Upper lobe of right lung (tissue), 1 donor: Measurements from ENCODE around the gene IGF2BP1. TPM values are rescaled to one million over a fixed set of nuclear protein-coding genes. Genes with fewer than 3 reads are reported as not detected.

Source experiments
- ATAC-seq: fragments of 200-7000 bp; cut with Tn5 transposase; one replicate; pipeline ENCODE4 v1.9.1; 2020; ENCODE audit warnings: mild to moderate bottlenecking, moderate library complexity
- DNase-seq: peaks from one replicate; pipeline ENCODE4 v3.0.0-alpha.2; 2020
- H3K27ac ChIP-seq: fragments of 200-600 bp; one replicate; pipeline ENCODE4 v1.8.0; 2022
- H3K27me3 ChIP-seq: fragments of 200-600 bp; one replicate; pipeline ENCODE4 v1.8.0; 2022; ENCODE audit warnings: mild to moderate bottlenecking
- H3K36me3 ChIP-seq: fragments of 200-600 bp; one replicate; pipeline ENCODE4 v1.8.0; 2022
- H3K4me1 ChIP-seq: fragments of 200-600 bp; one replicate; pipeline ENCODE4 v1.8.0; 2022
- H3K4me3 ChIP-seq: fragments of 200-600 bp; one replicate; pipeline ENCODE4 v1.8.0; 2022; ENCODE audit warnings: mild to moderate bottlenecking
- H3K9me3 ChIP-seq: fragments of 200-600 bp; one replicate; pipeline ENCODE4 v1.8.0; 2022
- intact Hi-C: fragments of 100-400 bp; cut with DNase I; formaldehyde crosslinking; loops from one replicate; pipeline ENCODE4 v1.11.0; 2022
- long read RNA-seq: library from polyadenylated mRNA; unstranded; transcript quantifications from one replicate; pipeline ENCODE4 v2.0.0, GENCODE V29; 2021
- total RNA-seq: library from RNA; stranded (reverse); fragmentation: NEBNext Ultra II Directional; extraction: Animal tissue kit (Norgen Biotek cat#: 25700); gene quantifications from one replicate; pipeline ENCODE4 v1.2.1, GENCODE V29; 2021
- TF ChIP-seq, protein P1 (sequence below): fragments of 200-600 bp; IDR thresholded peaks from one replicate; pipeline ENCODE4 v1.8.0; 2022; ENCODE audit warnings: antibody characterized with exemption
- donor health status: DM: no; HTN: yes; CAD: no; lungs with severe emphysema.

IGF2BP1 gene
- not detected for total RNA-seq
- long read RNA-seq = 0 reads

DNA sequence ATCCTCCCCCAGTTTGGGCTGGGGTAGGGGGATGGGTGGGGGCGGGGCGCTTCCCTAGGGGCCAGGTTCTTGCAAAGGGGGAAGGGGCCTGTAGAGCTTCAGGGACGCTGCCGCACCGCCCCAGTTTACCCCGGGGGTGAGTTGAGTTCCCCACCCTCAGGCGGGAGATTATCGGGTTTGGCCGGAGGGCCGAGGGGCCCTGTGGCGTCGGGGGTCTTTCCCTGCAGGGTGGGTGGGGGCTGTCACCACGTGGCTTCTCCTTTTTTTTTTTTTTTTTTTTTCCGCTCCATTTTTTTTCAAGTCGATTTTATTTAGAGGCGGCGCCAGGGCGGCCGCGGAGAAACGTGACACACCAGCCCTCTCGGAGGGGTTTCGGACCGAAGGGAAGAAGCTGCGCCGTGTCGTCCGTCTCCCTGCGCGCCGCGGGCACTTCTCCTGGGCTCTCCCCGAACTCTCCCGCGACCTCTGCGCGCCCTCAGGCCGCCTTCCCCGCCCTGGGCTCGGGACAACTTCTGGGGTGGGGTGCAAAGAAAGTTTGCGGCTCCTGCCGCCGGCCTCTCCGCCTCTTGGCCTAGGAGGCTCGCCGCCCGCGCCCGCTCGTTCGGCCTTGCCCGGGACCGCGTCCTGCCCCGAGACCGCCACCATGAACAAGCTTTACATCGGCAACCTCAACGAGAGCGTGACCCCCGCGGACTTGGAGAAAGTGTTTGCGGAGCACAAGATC, at the start of gene IGF2BP1:
Gene IGF2BP1 (plus strand): TSS at position 283 of the 724 bp plus-strand sequence. CDS start 361 bp downstream, at position 644.
- peaks cover 10% of the 10 kb centered on the region for H3K4me1 ChIP-seq
- H3K27me3 ChIP-seq = peaks cover 97% of the 10 kb centered on the region
- no peaks in the 10 kb centered on the region for H3K9me3 ChIP-seq
- TF ChIP-seq, protein P1, sequence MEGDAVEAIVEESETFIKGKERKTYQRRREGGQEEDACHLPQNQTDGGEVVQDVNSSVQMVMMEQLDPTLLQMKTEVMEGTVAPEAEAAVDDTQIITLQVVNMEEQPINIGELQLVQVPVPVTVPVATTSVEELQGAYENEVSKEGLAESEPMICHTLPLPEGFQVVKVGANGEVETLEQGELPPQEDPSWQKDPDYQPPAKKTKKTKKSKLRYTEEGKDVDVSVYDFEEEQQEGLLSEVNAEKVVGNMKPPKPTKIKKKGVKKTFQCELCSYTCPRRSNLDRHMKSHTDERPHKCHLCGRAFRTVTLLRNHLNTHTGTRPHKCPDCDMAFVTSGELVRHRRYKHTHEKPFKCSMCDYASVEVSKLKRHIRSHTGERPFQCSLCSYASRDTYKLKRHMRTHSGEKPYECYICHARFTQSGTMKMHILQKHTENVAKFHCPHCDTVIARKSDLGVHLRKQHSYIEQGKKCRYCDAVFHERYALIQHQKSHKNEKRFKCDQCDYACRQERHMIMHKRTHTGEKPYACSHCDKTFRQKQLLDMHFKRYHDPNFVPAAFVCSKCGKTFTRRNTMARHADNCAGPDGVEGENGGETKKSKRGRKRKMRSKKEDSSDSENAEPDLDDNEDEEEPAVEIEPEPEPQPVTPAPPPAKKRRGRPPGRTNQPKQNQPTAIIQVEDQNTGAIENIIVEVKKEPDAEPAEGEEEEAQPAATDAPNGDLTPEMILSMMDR = no peak
- no peak within 1 kb of the TSS for H3K4me3 ChIP-seq
- H3K27ac ChIP-seq = no peak within 1 kb of the TSS
- DNase-seq (no peak), ATAC-seq (peak; percentile 31)
- no peaks in the 10 kb centered on the region for H3K36me3 ChIP-seq
- intact Hi-C loops = no loop called here

DNA sequence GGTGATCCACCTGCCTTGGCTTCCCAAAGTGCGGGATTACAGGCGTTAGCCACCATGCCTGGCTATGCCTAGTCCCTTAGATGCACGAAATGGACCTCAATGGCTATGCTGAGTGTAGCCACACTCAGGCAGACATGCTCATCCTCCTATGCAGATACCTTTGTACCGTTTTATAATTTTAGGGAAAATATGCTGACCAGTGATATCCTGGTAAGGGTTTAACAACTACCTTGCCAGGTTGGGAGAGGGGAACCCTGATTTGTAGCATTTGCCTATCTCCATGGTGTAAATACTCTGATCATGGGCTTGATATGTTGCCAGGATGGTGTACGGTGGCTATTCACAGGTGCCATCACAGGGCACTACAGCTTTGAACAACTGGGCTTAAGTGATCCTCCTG, 45.6 kb upstream of the IGF2BP1 start:
- intact Hi-C loops = no loop called here
- Histone ChIP-seq H3K9me3 (no peaks in the 10 kb centered on the region), H3K36me3 (no peaks in the 10 kb centered on the region), H3K27me3 (peaks cover 23% of the 10 kb centered on the region), H3K4me1 (no peaks in the 10 kb centered on the region), H3K4me3 (no peak overlapping the region), H3K27ac (no peak overlapping the region)
- TF ChIP-seq, protein P1 = no peak
- no peak for ATAC-seq
- DNase-seq = no peak

DNA sequence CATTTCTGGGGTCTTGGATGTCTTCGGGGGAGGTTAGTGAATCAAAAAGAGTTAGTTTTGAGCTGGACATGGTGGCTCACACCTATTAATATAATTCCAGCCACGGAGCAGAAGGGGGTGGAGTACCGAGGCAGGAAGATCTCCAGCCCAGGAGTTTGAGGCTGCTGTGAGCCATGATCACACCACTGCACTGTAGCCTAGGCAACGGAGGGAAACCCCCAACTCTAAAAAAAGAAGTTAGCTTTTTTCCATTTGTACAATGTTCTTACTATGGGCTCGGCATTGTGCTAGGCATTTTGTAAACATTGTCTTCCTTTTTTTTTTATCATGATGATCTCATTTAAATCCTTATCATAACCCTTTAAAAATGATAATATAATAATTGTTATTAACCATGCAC, 44.3 kb upstream of the IGF2BP1 start:
- intact Hi-C loops = no loop called here

DNA sequence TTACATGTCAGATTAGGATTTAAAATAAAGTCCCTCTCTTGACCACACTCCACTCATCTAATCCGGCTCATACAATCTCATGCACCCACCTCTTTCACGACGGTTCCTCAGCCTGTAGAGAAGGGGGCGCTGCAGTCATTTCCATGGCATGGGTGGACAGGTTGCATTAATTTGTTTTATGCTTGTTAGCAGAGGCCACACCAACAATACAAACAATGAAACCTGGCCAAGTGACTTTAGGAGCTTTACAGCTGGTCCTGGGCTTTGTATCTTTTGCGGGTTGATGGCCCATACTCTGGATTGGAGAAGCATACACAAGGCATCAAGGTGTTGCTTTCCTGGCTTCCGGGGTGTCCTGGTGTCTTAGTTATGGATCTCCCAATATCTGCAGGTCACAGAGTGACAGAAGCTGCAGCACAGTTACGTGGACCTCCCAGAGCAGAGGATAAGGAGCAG, 42.9 kb upstream of the IGF2BP1 start:
- no peak overlapping the region for H3K4me3 ChIP-seq
- DNase-seq = no peak
- H3K9me3 ChIP-seq = no peaks in the 10 kb centered on the region
- H3K4me1 ChIP-seq = no peaks in the 10 kb centered on the region
- intact Hi-C loops = no loop called here
- no peak overlapping the region for H3K27ac ChIP-seq
- no peak for ATAC-seq
- peaks cover 37% of the 10 kb centered on the region for H3K27me3 ChIP-seq
- no peaks in the 10 kb centered on the region for H3K36me3 ChIP-seq
- TF ChIP-seq, protein P1 = no peak

More for the DNA sequence above, 44.3 kb upstream of the IGF2BP1 start:
- Histone ChIP-seq H3K27ac (no peak overlapping the region), H3K4me3 (no peak overlapping the region), H3K4me1 (no peaks in the 10 kb centered on the region), H3K9me3 (no peaks in the 10 kb centered on the region), H3K36me3 (no peaks in the 10 kb centered on the region), H3K27me3 (peaks cover 28% of the 10 kb centered on the region)
- DNase-seq = no peak
- TF ChIP-seq, protein P1 = no peak
- no peak for ATAC-seq

DNA sequence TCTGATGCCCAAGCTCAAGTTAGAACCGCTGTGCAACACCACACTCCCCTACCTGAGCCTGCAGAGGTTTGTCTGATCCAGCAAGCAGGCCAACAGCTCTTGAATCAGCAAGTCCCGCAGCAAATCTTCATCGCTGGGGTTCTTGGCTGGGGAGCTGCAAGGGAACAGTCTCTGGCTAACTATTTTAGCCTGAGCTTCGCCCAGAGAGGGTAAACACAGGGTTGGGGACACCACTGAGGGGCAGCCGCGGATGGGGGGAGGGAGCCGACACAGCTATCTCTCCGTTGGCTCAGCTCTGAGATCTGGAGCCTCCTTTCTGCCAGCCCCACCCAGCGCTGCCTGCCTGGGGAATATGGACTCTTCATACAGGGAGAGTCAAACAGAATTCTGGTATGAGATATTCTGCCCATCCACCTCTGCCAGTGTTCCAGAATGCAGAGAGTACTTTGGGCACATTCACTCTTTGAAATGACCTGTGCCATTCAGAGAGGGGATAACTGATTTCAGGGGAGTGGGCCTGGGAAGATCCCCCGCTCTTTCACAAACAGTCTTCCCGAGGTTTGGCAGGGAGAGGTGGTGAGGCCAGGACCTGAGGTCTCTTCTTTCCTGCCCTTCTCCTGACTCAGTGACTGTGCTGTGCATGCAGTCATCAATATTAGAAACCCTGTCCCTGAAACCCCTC, 36.2 kb upstream of the IGF2BP1 start:
- peaks cover 46% of the 10 kb centered on the region for H3K27me3 ChIP-seq
- no peak for DNase-seq
- no peaks in the 10 kb centered on the region for H3K36me3 ChIP-seq
- no peaks in the 10 kb centered on the region for H3K4me1 ChIP-seq
- no peak overlapping the region for H3K4me3 ChIP-seq
- no peak overlapping the region for H3K27ac ChIP-seq
- no peak for ATAC-seq
- TF ChIP-seq, protein P1 = no peak
- intact Hi-C loops = no loop called here
- H3K9me3 ChIP-seq = no peaks in the 10 kb centered on the region
